HepG2 (cell line): ENCODE results near the gene TNFAIP1. TPM values are rescaled to one million over a fixed set of nuclear protein-coding genes. Genes with fewer than 3 reads are reported as not detected.
A peak's percentile ranks its signal among the peaks of the same experiment; 100 is the strongest.

Experiments
- ATAC-seq: fragments of 200-7000 bp; cut with Tn5 transposase; 3 replicates; pipeline ENCODE4 v1.9.1; 2020; ENCODE audit warnings: mild to moderate bottlenecking, moderate library complexity
- BruUV-seq: library from RNA; stranded (reverse); fragments of 400-500 nt; replicated peaks from 2 replicates; lab custom pipeline; 2021; lab: Mats Ljungman, UMichigan
- CTCF ChIA-PET: fragments of 300-600 bp; formaldehyde crosslinking; extraction: SDS; loops from one replicate; lab custom pipeline; 2021; ENCODE audit warnings: low total read pairs, inconsistent platforms, low intra/inter-chr PET ratio; lab: Yijun Ruan, JAX
- POLR2A ChIA-PET: fragments of 350-600 bp; sonication (Branson Sonifier 250); formaldehyde crosslinking; loops from one replicate; lab custom pipeline; 2020; ENCODE audit warnings: antibody characterized with exemption, inconsistent platforms; lab: Yijun Ruan, JAX
- DNase-seq: peaks from one replicate; pipeline ENCODE4 v3.0.0-alpha.2; 2015; ENCODE audit warnings: low spot score
- FAIRE-seq: peaks from 3 replicates; lab custom pipeline; 2011; peaks lifted over from hg19 to GRCh38; lab: Jason Lieb, UNC
- H2AFZ ChIP-seq: one replicate; pipeline ENCODE4 v1.6.1; 2011; ENCODE audit warnings: low read length, inconsistent platforms
- H3K27ac ChIP-seq: fragments of 300-600 bp; 3 replicates; pipeline ENCODE4 v1.8.0; 2011; ENCODE audit warnings: mixed run types, mild to moderate bottlenecking, mixed read lengths, low read length, inconsistent platforms; ENCODE audit not compliant: insufficient read depth; ENCODE audit errors: extremely low read length
- H3K27me3 ChIP-seq, 2 experiments: fragments of 200-600 bp in 1 of 2; 2 replicates in 1 of 2; 3 replicates in 1 of 2; pipeline versions ENCODE4 v1.6.0 to v1.8.0; 2011; ENCODE audit warnings: low read length in 2 of 2, mild to moderate bottlenecking in 2 of 2, moderate library complexity in 2 of 2, inconsistent platforms in 1 of 2; ENCODE audit not compliant: insufficient read depth in 2 of 2, control insufficient read depth in 1 of 2
- H3K36me3 ChIP-seq, 2 experiments: fragments of 200-600 bp in 1 of 2; replicated peaks in 1 of 2; 2 replicates in 1 of 2; 3 replicates in 1 of 2; pipeline versions ENCODE4 v1.5.1 to v1.8.0; 2011; ENCODE audit warnings: low read length in 2 of 2, inconsistent platforms in 1 of 2; ENCODE audit not compliant: insufficient read depth in 2 of 2, control insufficient read depth in 1 of 2
- H3K4me1 ChIP-seq: 2 replicates; pipeline ENCODE4 v1.5.1; 2012; ENCODE audit warnings: low read length, inconsistent platforms; ENCODE audit not compliant: insufficient read depth
- H3K4me2 ChIP-seq: 2 replicates; pipeline ENCODE4 v1.6.0; 2011; ENCODE audit warnings: low read depth, low read length, inconsistent platforms
- H3K4me3 ChIP-seq, 3 experiments: fragments of 200-600 bp in 1 of 3; sonication (generic), shearing (Covaris generic) in 1 of 3; replicated peaks in 1 of 3; 2 replicates each; pipeline ENCODE4 v1.5.1; 2011 to 2016; ENCODE audit warnings: low read length in 3 of 3, inconsistent platforms in 2 of 3, low read depth in 2 of 3, mild to moderate bottlenecking in 2 of 3, control low read depth in 1 of 3, mixed read lengths in 1 of 3; ENCODE audit not compliant: insufficient read depth in 1 of 3
- H3K79me2 ChIP-seq: one replicate; pipeline ENCODE4 v1.6.1; 2011; ENCODE audit warnings: low read length, inconsistent platforms; ENCODE audit not compliant: insufficient read depth
- H3K9ac ChIP-seq: 2 replicates; pipeline ENCODE4 v1.6.0; 2011; ENCODE audit warnings: mild to moderate bottlenecking, low read depth, low read length, inconsistent platforms; ENCODE audit not compliant: insufficient read depth
- H3K9me3 ChIP-seq: 2 replicates; pipeline ENCODE4 v1.5.1; 2012; ENCODE audit warnings: mild to moderate bottlenecking, low read length
- H4K20me1 ChIP-seq: 2 replicates; pipeline ENCODE4 v1.6.0; 2011; ENCODE audit warnings: inconsistent platforms, mild to moderate bottlenecking, low read length, moderate library complexity; ENCODE audit not compliant: insufficient read depth
- CREM ChIP-seq, 2 experiments: sonication (generic) in 1 of 2; formaldehyde crosslinking in 1 of 2; IDR thresholded peaks; 2 replicates each; pipeline versions ENCODE4 v1.4.0 to v1.6.1; 2016 to 2020; ENCODE audit warnings: antibody characterized with exemption in 1 of 2, mild to moderate bottlenecking in 1 of 2, missing genetic modification reagents in 1 of 2
- DPF2 ChIP-seq: sonication (generic); formaldehyde crosslinking; IDR thresholded peaks from 2 replicates; pipeline ENCODE4 v1.4.0; 2020; ENCODE audit warnings: mild to moderate bottlenecking, low read depth, missing genetic modification reagents, borderline replicate concordance
- GABPB1 ChIP-seq: IDR thresholded peaks from 2 replicates; pipeline ENCODE4 v1.6.1; 2016; ENCODE audit warnings: mild to moderate bottlenecking, missing genetic modification reagents, moderate library complexity, missing compliant biosample characterization
- HES4 ChIP-seq: sonication (generic); formaldehyde crosslinking; IDR thresholded peaks from 2 replicates; pipeline ENCODE4 v1.9.0; 2021; ENCODE audit warnings: mild to moderate bottlenecking, missing genetic modification reagents, borderline replicate concordance
- KLF6 ChIP-seq: IDR thresholded peaks from 2 replicates; pipeline ENCODE4 v1.8.0; 2016; ENCODE audit warnings: missing biosample characterization, missing genetic modification reagents
- MAFG ChIP-seq: sonication (generic); formaldehyde crosslinking; IDR thresholded peaks from 2 replicates; pipeline ENCODE4 v1.5.1; 2020; ENCODE audit warnings: mild to moderate bottlenecking, missing genetic modification reagents
- POLR2AphosphoS2 ChIP-seq: IDR thresholded peaks from 2 replicates; pipeline ENCODE4 v1.6.1; 2011; ENCODE audit warnings: low read depth, low read length, improper control_type of control experiment
- POLR2G ChIP-seq: fragments of 200-400 bp; formaldehyde crosslinking; IDR thresholded peaks from 2 replicates; pipeline ENCODE4 v1.6.1; 2018; ENCODE audit warnings: mild to moderate bottlenecking, low read depth, low read length, moderate library complexity
- RCOR2 ChIP-seq: IDR thresholded peaks from 2 replicates; pipeline ENCODE4 v1.6.1; 2016; ENCODE audit warnings: missing biosample characterization, missing genetic modification reagents
- RXRA ChIP-seq: sonication (generic); formaldehyde crosslinking; IDR thresholded peaks from 2 replicates; pipeline ENCODE4 v1.5.1; 2020; ENCODE audit warnings: missing genetic modification reagents
- SIX1 ChIP-seq: sonication (generic); formaldehyde crosslinking; IDR thresholded peaks from 2 replicates; pipeline ENCODE4 v1.4.0; 2020; ENCODE audit warnings: missing genetic modification reagents, borderline replicate concordance
- SSRP1 ChIP-seq: IDR thresholded peaks from 2 replicates; pipeline ENCODE4 v1.6.1; 2016; ENCODE audit warnings: control low read depth
- ZEB1 ChIP-seq: IDR thresholded peaks from 2 replicates; pipeline ENCODE4 v1.6.1; 2012; ENCODE audit warnings: mild to moderate bottlenecking, low read depth, inconsistent platforms; ENCODE audit not compliant: insufficient replicate concordance
- ZFX ChIP-seq: sonication (generic); formaldehyde crosslinking; IDR thresholded peaks from 2 replicates; pipeline ENCODE4 v1.4.0; 2020; ENCODE audit warnings: mild to moderate bottlenecking, low read depth, missing genetic modification reagents, moderate library complexity
- ZNF136 ChIP-seq: sonication (generic); formaldehyde crosslinking; IDR thresholded peaks from 2 replicates; pipeline ENCODE4 v1.8.1; 2022; ENCODE audit warnings: low read depth, mild to moderate bottlenecking, moderate library complexity, missing genetic modification reagents
- ZNF629 ChIP-seq: sonication (generic); formaldehyde crosslinking; conservative IDR thresholded peaks from 2 replicates; pipeline ENCODE4 v1.5.0; 2020; ENCODE audit warnings: missing genetic modification reagents
- ZSCAN9 ChIP-seq: IDR thresholded peaks from 2 replicates; pipeline ENCODE4 v1.6.1; 2016; ENCODE audit warnings: borderline replicate concordance
- whole genome bisulfite sequencing: methylation state at CpG from one replicate; pipeline ENCODE4 v1.1.6; 2017; ENCODE audit warnings: low lambda C conversion rate; 5-methylcytosine and 5-hydroxymethylcytosine counted together
- in situ Hi-C: cut with HindIII; loops from 2 replicates; pipeline ENCODE4 v1.10.0; 2017; ENCODE audit warnings: low pct_unique_long_range_greater_than_20kb; ENCODE audit not compliant: extremely low pct_ligation_motif_present
- intact Hi-C: fragments of 100-400 bp; cut with micrococcal nuclease; formaldehyde crosslinking; loops from one replicate; pipeline ENCODE4 v1.10.0; 2022; ENCODE audit not compliant: unreplicated experiment
- polyA plus RNA-seq, 8 experiments: library from polyadenylated mRNA; depleted of rRNA in 3 of 8; stranded (reverse) in 7 of 8; unstranded in 1 of 8; fragments of >200 nt; fragmentation: Illumina TruSeq in 4 of 8; extraction: Trizol in 4 of 8; gene quantifications; 2 replicates each; pipeline versions ENCODE4 v1.2.1 to v1.2.3, GENCODE V29; 2011 to 2016; ENCODE audit warnings: low read depth in 4 of 8, missing spikeins in 1 of 8, mixed read lengths in 1 of 8; ENCODE audit not compliant: insufficient read depth in 1 of 8
- total RNA-seq, 5 experiments: library from RNA; depleted of rRNA; stranded (reverse); fragments of >200 nt; fragmentation: Illumina TruSeq; extraction: Trizol; gene quantifications; 2 replicates each; pipeline ENCODE4 v1.2.3, GENCODE V29; 2016; ENCODE audit warnings: low read depth in 1 of 5
- TF ChIP-seq, protein P1 (sequence below): sonication (generic); formaldehyde crosslinking; conservative IDR thresholded peaks from 2 replicates; pipeline ENCODE4 v1.8.0; 2022; ENCODE audit warnings: missing genetic modification reagents
- TF ChIP-seq, protein P2 (sequence below): conservative IDR thresholded peaks from 2 replicates; pipeline ENCODE4 v1.6.1; 2018; ENCODE audit warnings: missing genetic modification reagents

Gene TNFAIP1
- total and polyA plus RNA-seq, 2 of the 13 experiments (the other 11 are each of a cell fraction or from before 2014, with no cell fraction given) = 17.5 to 40.6 TPM

DNA sequence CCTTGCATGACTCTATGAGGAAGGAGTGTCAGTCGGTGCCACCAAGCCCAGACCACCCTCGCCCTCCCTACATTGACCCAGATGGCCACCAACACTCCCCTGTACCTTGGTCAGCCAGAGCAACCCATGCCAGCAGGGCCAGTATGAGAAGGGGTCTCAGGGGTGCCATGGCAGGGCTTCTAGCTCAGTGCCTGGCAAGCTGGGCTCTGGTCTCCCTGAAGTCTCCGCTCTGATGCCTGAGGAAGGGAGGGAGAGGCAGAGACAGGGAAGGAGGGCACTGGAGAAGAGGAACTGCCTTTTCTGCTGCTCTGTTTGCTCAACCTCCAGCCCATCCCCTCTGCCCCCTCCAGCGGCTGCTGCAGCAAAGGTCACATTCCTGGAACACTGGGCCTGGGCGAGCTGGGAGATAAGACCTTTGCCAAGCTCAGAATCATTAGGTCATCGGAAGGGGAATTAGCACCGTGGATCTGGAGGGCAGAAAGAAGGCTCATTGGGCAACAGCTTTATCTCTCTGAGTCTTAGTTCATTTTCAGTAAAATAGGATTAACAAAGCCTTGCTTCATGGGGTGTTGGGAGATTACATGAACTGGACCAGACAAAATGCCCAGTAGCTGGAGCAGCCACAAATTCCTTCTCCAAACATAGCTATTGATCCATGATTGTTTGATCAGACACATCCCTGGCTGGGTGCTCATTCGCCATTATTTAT lies 34.6 kb downstream of the TNFAIP1 start, which contains the start of gene VTN (continued):
- TF ChIP-seq, protein P1, sequence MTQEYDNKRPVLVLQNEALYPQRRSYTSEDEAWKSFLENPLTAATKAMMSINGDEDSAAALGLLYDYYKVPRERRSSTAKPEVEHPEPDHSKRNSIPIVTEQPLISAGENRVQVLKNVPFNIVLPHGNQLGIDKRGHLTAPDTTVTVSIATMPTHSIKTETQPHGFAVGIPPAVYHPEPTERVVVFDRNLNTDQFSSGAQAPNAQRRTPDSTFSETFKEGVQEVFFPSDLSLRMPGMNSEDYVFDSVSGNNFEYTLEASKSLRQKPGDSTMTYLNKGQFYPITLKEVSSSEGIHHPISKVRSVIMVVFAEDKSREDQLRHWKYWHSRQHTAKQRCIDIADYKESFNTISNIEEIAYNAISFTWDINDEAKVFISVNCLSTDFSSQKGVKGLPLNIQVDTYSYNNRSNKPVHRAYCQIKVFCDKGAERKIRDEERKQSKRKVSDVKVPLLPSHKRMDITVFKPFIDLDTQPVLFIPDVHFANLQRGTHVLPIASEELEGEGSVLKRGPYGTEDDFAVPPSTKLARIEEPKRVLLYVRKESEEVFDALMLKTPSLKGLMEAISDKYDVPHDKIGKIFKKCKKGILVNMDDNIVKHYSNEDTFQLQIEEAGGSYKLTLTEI (CRISPR knock-in tag) = no peak
- TF ChIP-seq ZNF136 (CRISPR knock-in tag) (no peak), MAFG (CRISPR knock-in tag) (no peak), POLR2AphosphoS2 (no peak), RCOR2 (CRISPR knock-in tag) (peak; percentile 69), GABPB1 (no peak; the same call in 1 of the 2 replicates), POLR2G (peak; percentile 56; the same call in 1 of the 2 replicates), ZFX (CRISPR knock-in tag) (peak; percentile 64)

DNA sequence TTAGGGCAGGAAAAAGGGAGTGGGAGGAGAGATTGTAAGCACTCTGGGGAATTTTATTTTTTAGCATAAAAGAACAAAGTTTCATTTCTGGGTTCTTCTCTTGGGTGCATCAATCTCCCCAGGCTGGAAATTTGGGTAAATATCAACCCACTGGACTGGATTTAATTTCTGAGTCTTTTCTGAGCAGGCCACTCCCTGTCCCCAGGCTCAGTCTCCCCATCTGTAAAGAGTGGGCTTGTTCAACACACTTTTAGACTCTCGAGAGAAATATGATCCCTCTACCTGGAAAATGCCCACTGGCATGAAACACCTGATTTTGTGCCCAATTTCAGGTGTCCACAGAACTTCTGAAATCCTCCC lies 35.2 kb downstream of the TNFAIP1 start:
- BruUV-seq = TSS peak; percentile 52
- TF ChIP-seq, protein P2, sequence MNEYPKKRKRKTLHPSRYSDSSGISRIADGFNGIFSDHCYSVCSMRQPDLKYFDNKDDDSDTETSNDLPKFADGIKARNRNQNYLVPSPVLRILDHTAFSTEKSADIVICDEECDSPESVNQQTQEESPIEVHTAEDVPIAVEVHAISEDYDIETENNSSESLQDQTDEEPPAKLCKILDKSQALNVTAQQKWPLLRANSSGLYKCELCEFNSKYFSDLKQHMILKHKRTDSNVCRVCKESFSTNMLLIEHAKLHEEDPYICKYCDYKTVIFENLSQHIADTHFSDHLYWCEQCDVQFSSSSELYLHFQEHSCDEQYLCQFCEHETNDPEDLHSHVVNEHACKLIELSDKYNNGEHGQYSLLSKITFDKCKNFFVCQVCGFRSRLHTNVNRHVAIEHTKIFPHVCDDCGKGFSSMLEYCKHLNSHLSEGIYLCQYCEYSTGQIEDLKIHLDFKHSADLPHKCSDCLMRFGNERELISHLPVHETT = 0 out of 2 replicates have a peak, but pooled peaks have one; percentile 9
- TF ChIP-seq SIX1 (CRISPR knock-in tag) (0 out of 2 replicates have a peak, but pooled peaks have one; percentile 25), ZSCAN9 (CRISPR knock-in tag) (0 out of 2 replicates have a peak, but pooled peaks have one; percentile 10), DPF2 (no peak), HES4 (no peak), KLF6 (CRISPR knock-in tag) (peak; percentile 6; the same call in 1 of the 2 replicates), ZEB1 (peak; percentile 63), SSRP1 (CRISPR knock-in tag) (peak; percentile 49; the same call in 1 of the 2 replicates), ZNF629 (CRISPR knock-in tag) (peak; percentile 88), CREM (IDR thresholded peaks at IDR 0.05) (0 out of 2 replicates have a peak, but pooled peaks have one; percentile 16), CREM (CRISPR knock-in tag; IDR thresholded peaks at IDR 0.05) (no peak), RXRA (no peak)

More for the DNA sequence above, 35.2 kb downstream of the TNFAIP1 start:
- in situ Hi-C loops (no loop called here), intact Hi-C loops (loop anchor here (1.0 to 2.0 kb wide), 2 partner anchors 35 to 46 kb away; partner anchors contain the start of genes IFT20 and TNFAIP1)
- H3K79me2 ChIP-seq = peaks cover 7% of the 10 kb centered on the region
- no peak for ATAC-seq
- DNase-seq = peak; percentile 7
- no peak for FAIRE-seq
- peak overlapping the region; percentile 59 for H3K9ac ChIP-seq
- no peaks in the 10 kb centered on the region for H4K20me1 ChIP-seq
- WGBS = 0% methylated on average over 1 of the region's 1 CpG
- no peak overlapping the region for H2AFZ ChIP-seq
- H3K27me3 ChIP-seq = no peaks in the 10 kb centered on the region
- peak overlapping the region; percentile 23 to 57 (median 30); a peak in 5 of 6 replicates for H3K4me3 ChIP-seq
- peak overlapping the region; percentile 92 for H3K27ac ChIP-seq
- H3K4me1 ChIP-seq = peaks cover 52% of the 10 kb centered on the region
- H3K9me3 ChIP-seq = no peaks in the 10 kb centered on the region
- H3K36me3 ChIP-seq = no peaks in the 10 kb centered on the region
- POLR2A ChIA-PET = interaction anchor here (0.7 to 8.3 kb wide), 18 partner anchors 10 to 99 kb away, joined by 3 to 183 read pairs (median 8); partner anchors contain the start of genes IFT20, POLDIP2, SLC46A1 and TMEM97
- peak overlapping the region; percentile 96 for H3K4me2 ChIP-seq
- CTCF ChIA-PET = no interaction called here
